Measurements from ENCODE around the gene YDJC.

- no peak for TF ChIP-seq CTCF (IDR thresholded peaks at IDR 0.05; ENCODE audit: poor library complexity)
- TF ChIP-seq EZH2phosphoT487 (IDR thresholded peaks at IDR 0.05; ENCODE audit: low read depth, severe bottlenecking, unreplicated experiment): no peak
- TF ChIP-seq EZH2 (IDR thresholded peaks at IDR 0.05; ENCODE audit: borderline replicate concordance): no peak
These were observed 23.8 kb downstream of the YDJC start for GRCh38 chr22:21605887-21606564.
